Measurements from ENCODE around the gene AP1G1. TPM values are rescaled to one million over a fixed set of nuclear protein-coding genes. Genes with fewer than 3 reads are reported as not detected.

Gene AP1G1
- total RNA-seq, 1 experiment from 2014 or later = 79.2 TPM

DNA sequence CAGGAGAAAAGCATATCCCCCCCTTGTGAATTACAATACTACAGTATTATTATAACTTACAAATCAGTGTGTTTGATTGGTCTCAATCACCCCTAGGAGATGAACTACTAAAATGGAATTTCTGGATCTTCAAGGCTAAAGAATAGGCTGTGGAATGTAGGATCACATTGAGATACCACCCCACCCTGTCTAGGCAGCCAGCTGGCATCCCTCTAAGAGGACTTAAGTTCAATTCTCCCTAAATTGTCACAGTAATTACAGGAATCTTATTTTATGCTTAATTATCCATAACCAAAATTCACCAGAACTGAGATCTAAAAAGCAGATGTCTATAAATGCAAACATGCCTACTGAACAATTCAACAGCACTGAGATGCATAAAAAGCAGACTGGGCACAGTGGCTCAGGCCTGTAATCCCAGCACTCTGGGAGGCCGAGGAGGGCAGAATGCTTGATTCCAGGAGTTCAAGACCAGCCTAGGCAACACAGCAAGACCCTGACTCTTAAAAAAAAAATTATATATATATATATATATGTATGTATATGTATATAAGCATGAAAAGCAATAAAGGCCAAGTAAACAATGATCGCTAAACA, 12.0 kb downstream of the AP1G1 start:
- no peak overlapping the region for H3K4ac ChIP-seq (ENCODE audit: low read depth, low read length)
- H3K9me3 ChIP-seq (ENCODE audit: control insufficient read depth, low read depth, low read length) = no peaks in the 10 kb centered on the region
- Mint-ChIP-seq H3K27ac (no peak overlapping the region; a peak in 1 of 7 replicates), H3K27me3 (ENCODE audit: low read depth) (no peaks in the 10 kb centered on the region), H3K9me3 (no peaks in the 10 kb centered on the region), H3K36me3 (ENCODE audit: insufficient read depth in 1 of 3, low read depth in 3 of 3) (peaks cover 2 to 12% (median 4%) of the 10 kb centered on the region in 3 experiments; a peak in 5 of 7 replicates), H3K4me3 (no peak overlapping the region), H3K4me1 (no peaks in the 10 kb centered on the region)
- H3K27ac ChIP-seq (ENCODE audit: insufficient read length, low read depth, low read length) = no peak overlapping the region
- no peak overlapping the region for H2BK15ac ChIP-seq (ENCODE audit: low read depth, low read length)
- TF ChIP-seq, protein P1, sequence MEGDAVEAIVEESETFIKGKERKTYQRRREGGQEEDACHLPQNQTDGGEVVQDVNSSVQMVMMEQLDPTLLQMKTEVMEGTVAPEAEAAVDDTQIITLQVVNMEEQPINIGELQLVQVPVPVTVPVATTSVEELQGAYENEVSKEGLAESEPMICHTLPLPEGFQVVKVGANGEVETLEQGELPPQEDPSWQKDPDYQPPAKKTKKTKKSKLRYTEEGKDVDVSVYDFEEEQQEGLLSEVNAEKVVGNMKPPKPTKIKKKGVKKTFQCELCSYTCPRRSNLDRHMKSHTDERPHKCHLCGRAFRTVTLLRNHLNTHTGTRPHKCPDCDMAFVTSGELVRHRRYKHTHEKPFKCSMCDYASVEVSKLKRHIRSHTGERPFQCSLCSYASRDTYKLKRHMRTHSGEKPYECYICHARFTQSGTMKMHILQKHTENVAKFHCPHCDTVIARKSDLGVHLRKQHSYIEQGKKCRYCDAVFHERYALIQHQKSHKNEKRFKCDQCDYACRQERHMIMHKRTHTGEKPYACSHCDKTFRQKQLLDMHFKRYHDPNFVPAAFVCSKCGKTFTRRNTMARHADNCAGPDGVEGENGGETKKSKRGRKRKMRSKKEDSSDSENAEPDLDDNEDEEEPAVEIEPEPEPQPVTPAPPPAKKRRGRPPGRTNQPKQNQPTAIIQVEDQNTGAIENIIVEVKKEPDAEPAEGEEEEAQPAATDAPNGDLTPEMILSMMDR (conservative IDR thresholded peaks at IDR 0.05) = no peak
- H2BK20ac ChIP-seq (ENCODE audit: low read depth, low read length, poor library complexity, severe bottlenecking) = no peak overlapping the region
- H3K18ac ChIP-seq (ENCODE audit: insufficient read length, low read depth, low read length) = no peak overlapping the region
- H3K23ac ChIP-seq (ENCODE audit: insufficient read length, low read depth, low read length) = no peak overlapping the region
- H2BK120ac ChIP-seq (ENCODE audit: low read depth, low read length, poor library complexity, severe bottlenecking) = no peak overlapping the region
- no peak overlapping the region for H3T11ph ChIP-seq (ENCODE audit: low read length)
- no peaks in the 10 kb centered on the region for H4K20me1 ChIP-seq (ENCODE audit: control insufficient read depth, insufficient read depth, insufficient read length)
- no peak overlapping the region for H2BK12ac ChIP-seq (ENCODE audit: insufficient read length, low read depth, low read length)
- no peaks in the 10 kb centered on the region for H3K4me1 ChIP-seq (ENCODE audit: insufficient read depth, low read length)
- H3K9ac ChIP-seq (ENCODE audit: extremely low read depth, insufficient read length, low read length) = no peak overlapping the region
- no peak overlapping the region for H4K5ac ChIP-seq (ENCODE audit: insufficient read length, low read depth, low read length)
- no peak overlapping the region for H3K14ac ChIP-seq (ENCODE audit: insufficient read depth, low read length)
- no peak overlapping the region for H2BK5ac ChIP-seq (ENCODE audit: insufficient read length, low read length)
- no peak for DNase-seq
- H3K56ac ChIP-seq (ENCODE audit: insufficient read length, low read depth, low read length) = no peak overlapping the region
- no peak overlapping the region for H2AFZ ChIP-seq (ENCODE audit: low read length)
- peaks cover 8% of the 10 kb centered on the region; the same call in 1 of the 2 replicates for H3K79me2 ChIP-seq (ENCODE audit: insufficient read depth, low read length)
- no peak overlapping the region for H2AK5ac ChIP-seq (ENCODE audit: insufficient read length, low read length)
- no peaks in the 10 kb centered on the region for H3K23me2 ChIP-seq (ENCODE audit: insufficient read length, low read depth, low read length, poor library complexity, severe bottlenecking)
- no CpG with 5 or more reads among the region's 2 CpGs for WGBS (ENCODE audit: extremely low coverage, insufficient read length, low lambda C conversion rate)
- H4K91ac ChIP-seq (ENCODE audit: insufficient read length, low read depth, low read length) = no peak overlapping the region
- H3K27me3 ChIP-seq (ENCODE audit: insufficient read depth, low read length) = no peaks in the 10 kb centered on the region
- H3K79me1 ChIP-seq (ENCODE audit: insufficient read depth, low read depth, low read length, poor library complexity, severe bottlenecking) = peaks cover 14% of the 10 kb centered on the region
- no peak overlapping the region for H3K4me2 ChIP-seq (ENCODE audit: insufficient read depth, insufficient read length, low read length)
- H4K8ac ChIP-seq (replicated peaks; ENCODE audit: insufficient read length, low read depth, low read length) = no peak overlapping the region

Data from H9 (cell line).